Psoas muscle (tissue), 8 donors: ENCODE results near the gene ALG2. TPM values are rescaled to one million over a fixed set of nuclear protein-coding genes. Genes with fewer than 3 reads are reported as not detected.
"Not testable (repeated sequence)": the region's sequence is repeated elsewhere in the genome, so short reads cannot be mapped to it uniquely, and the experiment has no call there.

ENCODE experiments used
- ATAC-seq, 4 donors: fragments of 200-7000 bp; cut with Tn5 transposase; one replicate each; pipeline ENCODE4 v1.9.1; 2020; ENCODE audit warnings: moderate library complexity in 3 of 4, mild to moderate bottlenecking in 2 of 4
- DNase-seq, 2 donors: peaks; one replicate each; pipeline ENCODE4 v3.0.0-alpha.2; 2020
- H3K27ac ChIP-seq: fragments of 200-600 bp; one replicate; pipeline ENCODE4 v1.8.0; 2022
- H3K27me3 ChIP-seq, 3 donors: fragments of 200-600 bp in 1 of 3; one replicate each; pipeline versions ENCODE4 v1.6.1 to v1.8.0; 2013 to 2022; ENCODE audit warnings: low read length in 2 of 3, mild to moderate bottlenecking in 2 of 3, moderate library complexity in 1 of 3; ENCODE audit not compliant: insufficient read depth in 3 of 3
- H3K36me3 ChIP-seq, 2 donors: fragments of 200-600 bp in 1 of 2; one replicate each; pipeline versions ENCODE4 v1.6.1 to v1.8.0; 2013 to 2022; ENCODE audit warnings: low read depth in 1 of 2, mild to moderate bottlenecking in 1 of 2, moderate library complexity in 1 of 2; ENCODE audit not compliant: insufficient read depth in 1 of 2
- H3K4me1 ChIP-seq: fragments of 200-600 bp; one replicate; pipeline ENCODE4 v1.8.0; 2022
- H3K4me3 ChIP-seq: fragments of 200-600 bp; one replicate; pipeline ENCODE4 v1.8.0; 2022; ENCODE audit warnings: mild to moderate bottlenecking
- H3K9me3 ChIP-seq: fragments of 200-600 bp; one replicate; pipeline ENCODE4 v1.8.0; 2022
- WGBS, 3 donors: extraction: QIAGEN DNeasy Blood & Tissue Kit; methylation state at CpG; one replicate each; pipeline versions ENCODE4 v1.1.6 to v1.1.7; 2013; 5-methylcytosine and 5-hydroxymethylcytosine counted together
- intact Hi-C, 2 donors: fragments of 100-400 bp; cut with DNase I; formaldehyde crosslinking; loops; one replicate each; pipeline versions ENCODE4 v1.11.0 to v1.14.2; 2022
- polyA plus RNA-seq, 3 donors: library from polyadenylated mRNA; stranded (reverse); fragments of 200-250 nt; gene quantifications; one replicate each; pipeline ENCODE4 v1.2.3, GENCODE V29; 2013
- total RNA-seq, 4 donors: library from RNA; stranded (reverse); fragmentation: NEBNext Ultra II Directional in 2 of 4; extraction: Animal tissue kit (Norgen Biotek cat#: 25700) in 2 of 4; gene quantifications; one replicate each; pipeline versions ENCODE4 v1.2.1 to v1.2.4, GENCODE V29; 2021 to 2023
- TF ChIP-seq, protein P1 (sequence below): fragments of 200-600 bp; IDR thresholded peaks from one replicate; pipeline ENCODE4 v1.8.0; 2022; ENCODE audit warnings: antibody characterized with exemption
- donor health status: healthy with polysubstance abuse.
- donor health status: DM: no; HTN: no; CAD: no; lungs with moderate emphysema.
- donor health status: Bipolar disorder and iron deficiency.
- donor health status: healthy.
- donor health status: DM: yes; HTN: yes; CAD: no.
- donor health status: DM: no; HTN: no; CAD: no.
- donor health status: DM: no; HTN: no; CAD: no.
- donor health status: DM: yes; HTN: yes; CAD: no.

The ALG2 gene
- total and polyA plus RNA-seq, 7 donors = 6.6 to 18.8 (median 11.5) TPM

DNA sequence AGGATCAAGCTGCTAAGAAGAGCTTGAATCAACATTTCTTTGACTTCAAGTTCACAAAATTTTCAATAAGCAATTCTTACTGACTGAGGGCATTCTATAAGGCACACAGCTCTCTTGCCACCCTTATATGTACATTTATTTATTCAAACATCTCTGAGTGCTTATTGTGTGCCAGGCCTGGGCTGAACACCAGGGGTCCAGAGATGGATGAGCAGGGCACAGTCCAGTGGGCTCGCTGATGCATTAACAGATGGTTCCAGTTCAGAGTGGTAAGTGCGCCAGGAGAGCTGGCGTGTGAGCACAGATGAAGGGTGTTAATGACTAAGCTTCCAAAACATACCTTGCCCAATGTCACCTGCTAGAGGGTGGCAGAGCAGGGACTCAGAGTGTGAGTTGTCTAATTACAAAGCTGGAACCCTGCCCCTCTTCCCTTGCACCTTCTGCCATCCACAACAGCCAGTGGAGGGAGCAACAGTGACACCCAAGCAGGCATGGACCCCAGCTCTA is 24.6 kb downstream of the ALG2 start:
- WGBS, 3 donors = 83 to 91% (median 85%) methylated on average over 3 of the region's 3 CpGs
- H3K4me1 ChIP-seq = no peaks in the 10 kb centered on the region

DNA sequence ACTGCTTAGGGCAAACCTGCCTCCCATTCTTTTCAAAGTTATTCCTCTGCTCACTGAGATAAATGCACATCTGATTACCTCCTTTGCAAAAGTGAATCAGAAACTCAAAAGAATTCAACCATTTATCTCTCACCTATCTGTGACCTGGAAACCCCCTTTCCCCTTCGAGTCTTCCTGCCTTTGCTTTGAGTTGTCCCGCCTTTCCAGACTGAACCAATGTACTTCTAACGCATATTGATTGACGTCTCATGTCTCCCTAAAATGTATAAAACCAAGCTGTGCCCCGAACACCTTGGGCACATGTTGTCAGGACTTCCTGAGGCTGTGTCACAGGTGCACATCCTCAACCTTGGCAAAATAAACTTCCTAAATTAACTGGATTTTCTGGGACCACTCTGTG is 25.3 kb downstream of the ALG2 start:
- H3K9me3 ChIP-seq, H3K4me1 ChIP-seq, ATAC-seq, intact Hi-C loops, H3K4me3 ChIP-seq, H3K27me3 ChIP-seq, H3K27ac ChIP-seq, H3K36me3 ChIP-seq, DNase-seq: not testable (repeated sequence)
- WGBS, 3 donors = 85 to 87% (median 87%) methylated on average over 5 of the region's 5 CpGs

More for the DNA sequence above, 24.6 kb downstream of the ALG2 start:
- intact Hi-C loops = no loop called here
- no peak for ATAC-seq
- Histone ChIP-seq H3K27ac (no peak overlapping the region), H3K27me3 (no peaks in the 10 kb centered on the region), H3K4me3 (no peak overlapping the region), H3K36me3 (no peaks in the 10 kb centered on the region), H3K9me3 (peaks cover 4% of the 10 kb centered on the region)
- DNase-seq = no peak
- TF ChIP-seq, protein P1, sequence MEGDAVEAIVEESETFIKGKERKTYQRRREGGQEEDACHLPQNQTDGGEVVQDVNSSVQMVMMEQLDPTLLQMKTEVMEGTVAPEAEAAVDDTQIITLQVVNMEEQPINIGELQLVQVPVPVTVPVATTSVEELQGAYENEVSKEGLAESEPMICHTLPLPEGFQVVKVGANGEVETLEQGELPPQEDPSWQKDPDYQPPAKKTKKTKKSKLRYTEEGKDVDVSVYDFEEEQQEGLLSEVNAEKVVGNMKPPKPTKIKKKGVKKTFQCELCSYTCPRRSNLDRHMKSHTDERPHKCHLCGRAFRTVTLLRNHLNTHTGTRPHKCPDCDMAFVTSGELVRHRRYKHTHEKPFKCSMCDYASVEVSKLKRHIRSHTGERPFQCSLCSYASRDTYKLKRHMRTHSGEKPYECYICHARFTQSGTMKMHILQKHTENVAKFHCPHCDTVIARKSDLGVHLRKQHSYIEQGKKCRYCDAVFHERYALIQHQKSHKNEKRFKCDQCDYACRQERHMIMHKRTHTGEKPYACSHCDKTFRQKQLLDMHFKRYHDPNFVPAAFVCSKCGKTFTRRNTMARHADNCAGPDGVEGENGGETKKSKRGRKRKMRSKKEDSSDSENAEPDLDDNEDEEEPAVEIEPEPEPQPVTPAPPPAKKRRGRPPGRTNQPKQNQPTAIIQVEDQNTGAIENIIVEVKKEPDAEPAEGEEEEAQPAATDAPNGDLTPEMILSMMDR = no peak

GRCh38 chr9:99193466-99193821 is 28.3 kb downstream of the ALG2 start:
- no peak for ATAC-seq
- no peaks in the 10 kb centered on the region for H3K36me3 ChIP-seq
- intact Hi-C loops = no loop called here

GRCh38 chr9:99192786-99193465 is 28.8 kb downstream of the ALG2 start:
- intact Hi-C loops = no loop called here
- Histone ChIP-seq H3K4me3 (no peak overlapping the region), H3K36me3 (no peaks in the 10 kb centered on the region), H3K27me3 (no peaks in the 10 kb centered on the region), H3K4me1 (no peaks in the 10 kb centered on the region), H3K9me3 (peaks cover 4% of the 10 kb centered on the region), H3K27ac (no peak overlapping the region)
- no peak for DNase-seq
- WGBS, 3 donors = 66 to 69% (median 68%) methylated on average over 5 of the region's 5 CpGs
- no peak for ATAC-seq
- TF ChIP-seq, protein P1 = no peak

More at GRCh38 chr9:99193466-99193821, 28.3 kb downstream of the ALG2 start:
- 80 to 85% (median 85%) methylated on average over 2 of the region's 2 CpGs for WGBS, 3 donors
- DNase-seq = no peak
- TF ChIP-seq, protein P1 = no peak
- H3K27ac ChIP-seq = no peak overlapping the region
- peaks cover 4% of the 10 kb centered on the region for H3K9me3 ChIP-seq
- H3K4me3 ChIP-seq = no peak overlapping the region
- H3K4me1 ChIP-seq = no peaks in the 10 kb centered on the region
- H3K27me3 ChIP-seq = no peaks in the 10 kb centered on the region

DNA sequence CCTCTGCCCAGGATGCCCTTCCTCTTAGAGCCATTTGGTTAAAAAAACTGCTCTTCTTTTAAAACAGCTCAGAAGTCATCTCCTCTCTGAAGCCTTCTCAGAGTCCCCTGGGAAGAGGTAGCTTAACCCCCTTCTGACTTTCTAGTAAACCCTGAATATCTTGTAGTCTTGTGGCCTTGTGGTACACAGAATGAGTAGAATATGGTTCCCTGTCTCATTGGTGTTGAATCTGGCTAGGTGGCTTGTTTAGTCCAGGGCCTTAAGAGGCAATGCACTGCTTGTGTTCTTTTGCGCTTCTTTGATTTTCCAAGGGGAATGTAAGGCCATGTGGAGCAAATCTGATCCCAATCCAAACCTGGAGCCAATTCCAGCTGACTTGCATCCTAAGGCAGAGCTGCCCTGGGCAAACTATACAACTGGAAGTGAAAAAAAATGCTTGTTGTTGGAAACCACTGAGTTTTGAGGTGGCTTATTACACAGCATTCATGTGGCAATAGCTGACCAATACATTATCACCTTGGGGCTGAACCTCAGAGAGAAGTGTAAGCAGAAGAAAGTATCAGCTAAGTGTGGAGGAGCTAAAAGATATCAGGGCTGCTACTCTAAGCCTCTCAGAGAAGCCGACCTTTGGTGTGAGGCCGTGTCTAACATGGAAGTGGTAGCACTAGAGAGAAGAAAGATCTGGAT is 31.0 kb downstream of the ALG2 start:
- DNase-seq (no peak), ATAC-seq (no peak)
- Histone ChIP-seq H3K27ac (no peak overlapping the region), H3K36me3 (no peaks in the 10 kb centered on the region), H3K4me3 (no peak overlapping the region), H3K4me1 (no peaks in the 10 kb centered on the region), H3K9me3 (peaks cover 4% of the 10 kb centered on the region), H3K27me3 (no peaks in the 10 kb centered on the region)
- TF ChIP-seq, protein P1 = no peak
- 95 to 98% (median 97%) methylated on average over 3 of the region's 3 CpGs for WGBS, 3 donors
- intact Hi-C loops = no loop called here
